Amniotic epithelial cell (primary cell): Measurements from ENCODE around the gene CHD9.
"Not testable (repeated sequence)": the region's sequence is repeated elsewhere in the genome, so short reads cannot be mapped to it uniquely, and the experiment has no call there.

Experiments
- DNase-seq: peaks from one replicate; pipeline ENCODE4 v3.0.0-alpha.2; 2010; ENCODE audit warnings: low read depth

Gene CHD9

GRCh38 chr16:53281859-53282258 is 227.1 kb downstream of the CHD9 start:
- DNase-seq: no peak

- DNase-seq: no peak
These were observed 227.5 kb downstream of the CHD9 start for GRCh38 chr16:53282328-53282727.

GRCh38 chr16:53282975-53283946 is 228.5 kb downstream of the CHD9 start:
- peak; percentile 62 for DNase-seq

- DNase-seq: no peak
These were observed 230.4 kb downstream of the CHD9 start for GRCh38 chr16:53285236-53285635.

- DNase-seq: no peak
These were observed 235.7 kb downstream of the CHD9 start for GRCh38 chr16:53290520-53290919.

- peak; percentile 21 for DNase-seq
These were observed 237.1 kb downstream of the CHD9 start for GRCh38 chr16:53291757-53292392.

- peak; percentile 13 for DNase-seq
These were observed 242.7 kb downstream of the CHD9 start for GRCh38 chr16:53297477-53297876.

GRCh38 chr16:53304334-53304733 is 249.5 kb downstream of the CHD9 start:
- no peak for DNase-seq

GRCh38 chr16:53305743-53306142 is 251.0 kb downstream of the CHD9 start:
- no peak for DNase-seq

- peak; percentile 28 for DNase-seq
These were observed 254.7 kb downstream of the CHD9 start for GRCh38 chr16:53309457-53309856.

- DNase-seq: no peak
These were observed 266.2 kb downstream of the CHD9 start for GRCh38 chr16:53320992-53321391.

- DNase-seq: no peak
These were observed 269.1 kb downstream of the CHD9 start for GRCh38 chr16:53323924-53324323.

- DNase-seq: not testable (repeated sequence)
These were observed 276.2 kb downstream of the CHD9 start for GRCh38 chr16:53330991-53331390.

- no peak for DNase-seq
These were observed 279.8 kb downstream of the CHD9 start for GRCh38 chr16:53334581-53334980.

- DNase-seq: no peak
These were observed 282.5 kb downstream of the CHD9 start for GRCh38 chr16:53337294-53337693.

GRCh38 chr16:53341792-53342191 is 287.0 kb downstream of the CHD9 start:
- no peak for DNase-seq

- DNase-seq: no peak
These were observed 300.3 kb downstream of the CHD9 start for GRCh38 chr16:53355064-53355463.

GRCh38 chr16:53356478-53357207 is 301.9 kb downstream of the CHD9 start:
- DNase-seq: no peak

GRCh38 chr16:53357208-53357586 is 302.4 kb downstream of the CHD9 start:
- DNase-seq: no peak

GRCh38 chr16:53357955-53358354 is 303.2 kb downstream of the CHD9 start:
- DNase-seq: no peak

GRCh38 chr16:53358884-53359283 is 304.1 kb downstream of the CHD9 start:
- DNase-seq: no peak

GRCh38 chr16:53369921-53370320 is 315.1 kb downstream of the CHD9 start:
- peak; percentile 92 for DNase-seq

- no peak for DNase-seq
These were observed 316.0 kb downstream of the CHD9 start for GRCh38 chr16:53370827-53371226.
